Measurements from ENCODE around the gene FAM53A.

FAM53A gene

GRCh38 chr4:1601852-1602654, 82.1 kb downstream of the FAM53A start (continued):
- TF ChIP-seq ZBTB10 (tag by site-specific recombination; IDR thresholded peaks at IDR 0.05) (no peak), ZNF280D (tag by site-specific recombination; IDR thresholded peaks at IDR 0.05) (no peak), RBAK (tag by site-specific recombination; IDR thresholded peaks at IDR 0.05) (no peak), ZNF473 (tag by site-specific recombination; IDR thresholded peaks at IDR 0.05) (no peak)

GRCh38 chr4:1601533-1601835, 82.6 kb downstream of the FAM53A start:
- H3K9me3 ChIP-seq (ENCODE audit: control insufficient read depth, insufficient read depth, low read depth, low read length) = no peaks in the 10 kb centered on the region
- no peaks in the 10 kb centered on the region for H3K4me1 ChIP-seq (ENCODE audit: control insufficient read depth, insufficient read depth, low read length)
- no peaks in the 10 kb centered on the region for H3K36me3 ChIP-seq (ENCODE audit: control insufficient read depth in 2 of 2, insufficient read depth in 1 of 2, low read length in 2 of 2)
- no peak overlapping the region for H3K27ac ChIP-seq (ENCODE audit: extremely low read depth, low read depth, low read length)
- no peak overlapping the region for H3K4me3 ChIP-seq (ENCODE audit: low read depth, low read length)
- POLR2A ChIA-PET = no interaction called here
- CTCF ChIA-PET = no interaction called here
- no peak for TF ChIP-seq GLI4 (tag by site-specific recombination; IDR thresholded peaks at IDR 0.05)
- TF ChIP-seq ZNF426 (tag by site-specific recombination; IDR thresholded peaks at IDR 0.05) = no peak
- no peak for TF ChIP-seq ZNF629 (tag by site-specific recombination; IDR thresholded peaks at IDR 0.05)
- TF ChIP-seq ZNF701 (tag by site-specific recombination; IDR thresholded peaks at IDR 0.05) = no peak
- TF ChIP-seq ZNF571 (tag by site-specific recombination; IDR thresholded peaks at IDR 0.05) = no peak
- no peak for TF ChIP-seq ZXDB (tag by site-specific recombination; IDR thresholded peaks at IDR 0.05)
- no peak for TF ChIP-seq KLF17 (tag by site-specific recombination; IDR thresholded peaks at IDR 0.05)
- TF ChIP-seq ZNF350 (tag by site-specific recombination; IDR thresholded peaks at IDR 0.05) = no peak
- no peak for TF ChIP-seq ZNF10 (tag by site-specific recombination; IDR thresholded peaks at IDR 0.05)
- TF ChIP-seq ZBTB7A (tag by site-specific recombination; IDR thresholded peaks at IDR 0.05; ENCODE audit: low read depth) = no peak
- TF ChIP-seq ZNF146 (tag by site-specific recombination; IDR thresholded peaks at IDR 0.05) = no peak
- TF ChIP-seq ZNF645 (tag by site-specific recombination; IDR thresholded peaks at IDR 0.05) = no peak
- no peak for TF ChIP-seq TSHZ1 (tag by site-specific recombination; IDR thresholded peaks at IDR 0.05; ENCODE audit: borderline replicate concordance)
- TF ChIP-seq GLIS2 (tag by site-specific recombination; IDR thresholded peaks at IDR 0.05) = no peak
- TF ChIP-seq RBAK (tag by site-specific recombination; IDR thresholded peaks at IDR 0.05) = no peak
- no peak for TF ChIP-seq ZNF26 (tag by site-specific recombination; IDR thresholded peaks at IDR 0.05)

Measured in HEK293 (cell line).